HEK293 (cell line): ENCODE results near the gene MUC13.

ENCODE experiments used
- CTCF ChIA-PET: fragments of 350-600 bp; formaldehyde crosslinking; extraction: SDS; loops from one replicate; lab custom pipeline; 2021; ENCODE audit warnings: antibody characterized with exemption; lab: Yijun Ruan, JAX
- POLR2A ChIA-PET: fragments of 300-600 bp; formaldehyde crosslinking; extraction: SDS; loops from one replicate; lab custom pipeline; 2020; ENCODE audit warnings: antibody characterized with exemption, inconsistent platforms; lab: Yijun Ruan, JAX
- H3K27ac ChIP-seq: fragments of 200-500 bp; sonication (Bioruptor generic); 2 replicates; pipeline ENCODE4 v1.5.1; 2014; ENCODE audit warnings: low read depth, low read length, control low read depth, inconsistent platforms; ENCODE audit errors: extremely low read depth
- H3K36me3 ChIP-seq, 2 experiments: fragments of 200-500 bp in 1 of 2; sonication (Bioruptor generic) in 1 of 2; 1 replicate in 1 of 2; 2 replicates in 1 of 2; pipeline ENCODE4 v1.5.1; 2014 to 2017; ENCODE audit warnings: inconsistent platforms in 2 of 2, low read length in 2 of 2; ENCODE audit not compliant: control insufficient read depth in 2 of 2, insufficient read depth in 1 of 2
- H3K4me1 ChIP-seq: fragments of 200-500 bp; sonication (Bioruptor generic); 2 replicates; pipeline ENCODE4 v1.5.1; 2014; ENCODE audit warnings: mild to moderate bottlenecking, low read length, inconsistent platforms; ENCODE audit not compliant: control insufficient read depth, insufficient read depth
- H3K4me3 ChIP-seq: 2 replicates; pipeline ENCODE4 v1.5.1; 2011; ENCODE audit warnings: low read depth, mild to moderate bottlenecking, control low read depth, low read length, moderate library complexity
- H3K9me3 ChIP-seq: fragments of 200-500 bp; sonication (Bioruptor generic); 2 replicates; pipeline ENCODE4 v1.5.1; 2014; ENCODE audit warnings: low read depth, low read length, inconsistent platforms; ENCODE audit not compliant: control insufficient read depth, insufficient read depth
- BCL11A ChIP-seq: fragments of 450-650 bp; formaldehyde crosslinking; IDR thresholded peaks from 2 replicates; pipeline ENCODE4 v1.5.1; 2016; ENCODE audit warnings: low read depth, missing biosample characterization, missing genetic modification characterization
- KLF9 ChIP-seq: fragments of 450-650 bp; formaldehyde crosslinking; IDR thresholded peaks from 2 replicates; pipeline ENCODE4 v1.5.1; 2016; ENCODE audit warnings: missing biosample characterization, missing genetic modification characterization, low read depth
- PRDM1 ChIP-seq: fragments of 450-650 bp; formaldehyde crosslinking; IDR thresholded peaks from 2 replicates; pipeline ENCODE4; 2016; ENCODE audit warnings: missing biosample characterization, missing genetic modification characterization
- PRDM10 ChIP-seq: fragments of 450-650 bp; formaldehyde crosslinking; IDR thresholded peaks from 2 replicates; pipeline ENCODE4 v1.5.1; 2016; ENCODE audit warnings: missing biosample characterization, missing genetic modification characterization
- SCRT2 ChIP-seq: fragments of 450-650 bp; formaldehyde crosslinking; IDR thresholded peaks from 2 replicates; pipeline ENCODE4 v1.5.1; 2016; ENCODE audit warnings: missing biosample characterization, missing genetic modification characterization
- ZNF211 ChIP-seq: fragments of 450-650 bp; formaldehyde crosslinking; IDR thresholded peaks from 2 replicates; pipeline ENCODE4 v1.5.1; 2016; ENCODE audit warnings: low read depth, missing biosample characterization, missing genetic modification characterization
- ZNF433 ChIP-seq: fragments of 450-650 bp; formaldehyde crosslinking; IDR thresholded peaks from 2 replicates; pipeline ENCODE4 v1.5.1; 2016; ENCODE audit warnings: missing biosample characterization, missing genetic modification characterization, low read depth
- ZNF473 ChIP-seq: fragments of 450-650 bp; formaldehyde crosslinking; IDR thresholded peaks from 2 replicates; pipeline ENCODE4 v1.5.1; 2017; ENCODE audit warnings: missing biosample characterization, missing genetic modification characterization
- ZNF558 ChIP-seq: fragments of 450-650 bp; formaldehyde crosslinking; IDR thresholded peaks from 2 replicates; pipeline ENCODE4 v1.5.1; 2016; ENCODE audit warnings: missing biosample characterization, missing genetic modification characterization
- ZNF629 ChIP-seq: fragments of 450-650 bp; formaldehyde crosslinking; IDR thresholded peaks from 2 replicates; pipeline ENCODE4 v1.5.1; 2017; ENCODE audit warnings: missing biosample characterization, missing genetic modification characterization
- TF ChIP-seq, protein P1 (sequence below): fragments of 450-650 bp; formaldehyde crosslinking; IDR thresholded peaks from 2 replicates; pipeline ENCODE4 v1.5.1; 2016; ENCODE audit warnings: missing biosample characterization, missing genetic modification characterization, borderline replicate concordance
- TF ChIP-seq, protein P2 (sequence below): fragments of 450-650 bp; formaldehyde crosslinking; IDR thresholded peaks from 2 replicates; pipeline ENCODE4 v1.5.1; 2016; ENCODE audit warnings: missing biosample characterization, missing genetic modification characterization
- TF ChIP-seq, protein P3 (sequence below): fragments of 450-650 bp; formaldehyde crosslinking; IDR thresholded peaks from 2 replicates; pipeline ENCODE4 v1.5.1; 2017; ENCODE audit warnings: missing biosample characterization, missing genetic modification characterization

Gene MUC13

DNA sequence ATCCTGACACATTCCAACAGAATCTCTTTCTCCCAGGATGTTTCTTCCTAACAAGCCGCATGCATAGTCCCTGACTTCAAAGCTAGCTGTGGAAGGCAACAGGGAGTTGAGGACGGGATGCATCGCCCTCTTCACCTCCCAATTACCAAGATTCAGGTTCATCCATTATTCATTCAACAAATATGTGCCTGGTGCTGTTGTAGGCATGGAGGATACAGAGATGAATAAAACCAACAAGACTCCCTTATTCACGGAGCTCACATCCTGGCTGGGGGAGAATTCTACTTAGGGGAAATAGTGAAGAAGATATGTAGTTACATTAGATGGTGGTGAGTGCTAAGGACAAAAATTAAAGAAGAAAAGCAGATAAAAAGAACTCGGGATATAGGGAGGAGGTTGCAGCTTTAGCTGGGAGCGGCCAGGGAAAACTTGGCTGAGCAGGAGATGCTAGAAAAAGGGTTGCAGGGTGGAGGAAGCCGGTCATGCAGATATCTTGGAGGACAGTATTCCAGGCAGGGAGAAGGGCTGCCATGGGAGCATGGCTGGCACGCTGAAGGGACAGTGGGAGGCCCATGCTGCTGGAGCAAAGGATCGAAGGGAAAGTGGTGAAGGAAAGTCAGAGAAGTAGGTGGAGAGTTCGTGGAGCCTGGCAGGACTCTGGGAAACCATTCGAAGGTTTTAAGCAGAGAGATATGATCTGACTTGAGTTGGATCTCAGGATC, 52.4 kb downstream of the MUC13 start:
- H3K9me3 ChIP-seq = no peaks in the 10 kb centered on the region
- no peak for TF ChIP-seq SCRT2
- no peak for TF ChIP-seq ZNF433
- TF ChIP-seq, protein P1, sequence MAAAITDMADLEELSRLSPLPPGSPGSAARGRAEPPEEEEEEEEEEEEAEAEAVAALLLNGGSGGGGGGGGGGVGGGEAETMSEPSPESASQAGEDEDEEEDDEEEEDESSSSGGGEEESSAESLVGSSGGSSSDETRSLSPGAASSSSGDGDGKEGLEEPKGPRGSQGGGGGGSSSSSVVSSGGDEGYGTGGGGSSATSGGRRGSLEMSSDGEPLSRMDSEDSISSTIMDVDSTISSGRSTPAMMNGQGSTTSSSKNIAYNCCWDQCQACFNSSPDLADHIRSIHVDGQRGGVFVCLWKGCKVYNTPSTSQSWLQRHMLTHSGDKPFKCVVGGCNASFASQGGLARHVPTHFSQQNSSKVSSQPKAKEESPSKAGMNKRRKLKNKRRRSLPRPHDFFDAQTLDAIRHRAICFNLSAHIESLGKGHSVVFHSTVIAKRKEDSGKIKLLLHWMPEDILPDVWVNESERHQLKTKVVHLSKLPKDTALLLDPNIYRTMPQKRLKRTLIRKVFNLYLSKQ (tag by site-specific recombination) = no peak
- peak; percentile 72 for TF ChIP-seq PRDM1 (tag by site-specific recombination)
- TF ChIP-seq ZNF211 = no peak
- TF ChIP-seq, protein P2, sequence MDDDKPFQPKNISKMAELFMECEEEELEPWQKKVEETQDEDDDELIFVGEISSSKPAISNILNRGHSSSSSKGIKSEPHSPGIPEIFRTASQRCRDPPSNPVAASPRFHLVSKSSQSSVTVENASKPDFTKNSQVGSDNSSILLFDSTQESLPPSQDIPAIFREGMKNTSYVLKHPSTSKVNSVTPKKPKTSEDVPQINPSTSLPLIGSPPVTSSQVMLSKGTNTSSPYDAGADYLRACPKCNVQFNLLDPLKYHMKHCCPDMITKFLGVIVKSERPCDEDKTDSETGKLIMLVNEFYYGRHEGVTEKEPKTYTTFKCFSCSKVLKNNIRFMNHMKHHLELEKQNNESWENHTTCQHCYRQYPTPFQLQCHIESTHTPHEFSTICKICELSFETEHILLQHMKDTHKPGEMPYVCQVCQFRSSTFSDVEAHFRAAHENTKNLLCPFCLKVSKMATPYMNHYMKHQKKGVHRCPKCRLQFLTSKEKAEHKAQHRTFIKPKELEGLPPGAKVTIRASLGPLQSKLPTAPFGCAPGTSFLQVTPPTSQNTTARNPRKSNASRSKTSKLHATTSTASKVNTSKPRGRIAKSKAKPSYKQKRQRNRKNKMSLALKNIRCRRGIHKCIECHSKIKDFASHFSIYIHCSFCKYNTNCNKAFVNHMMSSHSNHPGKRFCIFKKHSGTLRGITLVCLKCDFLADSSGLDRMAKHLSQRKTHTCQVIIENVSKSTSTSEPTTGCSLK (tag by site-specific recombination) = no peak
- no peaks in the 10 kb centered on the region for H3K36me3 ChIP-seq
- H3K4me3 ChIP-seq = no peak overlapping the region
- CTCF ChIA-PET = interaction anchor here (0.5 to 1.0 kb wide), 2 partner anchors 47 to 253 kb away, joined by 3 read pairs; no protein-coding TSS in a partner anchor
- POLR2A ChIA-PET = no interaction called here
- H3K4me1 ChIP-seq = no peaks in the 10 kb centered on the region
- no peak overlapping the region for H3K27ac ChIP-seq

GRCh38 chr3:124879337-124879680, 55.2 kb downstream of the MUC13 start:
- H3K36me3 ChIP-seq = no peaks in the 10 kb centered on the region
- H3K9me3 ChIP-seq = no peaks in the 10 kb centered on the region
- no peak overlapping the region for H3K27ac ChIP-seq
- TF ChIP-seq, protein P3, sequence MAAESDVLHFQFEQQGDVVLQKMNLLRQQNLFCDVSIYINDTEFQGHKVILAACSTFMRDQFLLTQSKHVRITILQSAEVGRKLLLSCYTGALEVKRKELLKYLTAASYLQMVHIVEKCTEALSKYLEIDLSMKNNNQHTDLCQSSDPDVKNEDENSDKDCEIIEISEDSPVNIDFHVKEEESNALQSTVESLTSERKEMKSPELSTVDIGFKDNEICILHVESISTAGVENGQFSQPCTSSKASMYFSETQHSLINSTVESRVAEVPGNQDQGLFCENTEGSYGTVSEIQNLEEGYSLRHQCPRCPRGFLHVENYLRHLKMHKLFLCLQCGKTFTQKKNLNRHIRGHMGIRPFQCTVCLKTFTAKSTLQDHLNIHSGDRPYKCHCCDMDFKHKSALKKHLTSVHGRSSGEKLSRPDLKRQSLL = no peak
- ChIA-PET CTCF (no interaction called here), POLR2A (no interaction called here)
- no peaks in the 10 kb centered on the region for H3K4me1 ChIP-seq
- no peak overlapping the region for H3K4me3 ChIP-seq

DNA sequence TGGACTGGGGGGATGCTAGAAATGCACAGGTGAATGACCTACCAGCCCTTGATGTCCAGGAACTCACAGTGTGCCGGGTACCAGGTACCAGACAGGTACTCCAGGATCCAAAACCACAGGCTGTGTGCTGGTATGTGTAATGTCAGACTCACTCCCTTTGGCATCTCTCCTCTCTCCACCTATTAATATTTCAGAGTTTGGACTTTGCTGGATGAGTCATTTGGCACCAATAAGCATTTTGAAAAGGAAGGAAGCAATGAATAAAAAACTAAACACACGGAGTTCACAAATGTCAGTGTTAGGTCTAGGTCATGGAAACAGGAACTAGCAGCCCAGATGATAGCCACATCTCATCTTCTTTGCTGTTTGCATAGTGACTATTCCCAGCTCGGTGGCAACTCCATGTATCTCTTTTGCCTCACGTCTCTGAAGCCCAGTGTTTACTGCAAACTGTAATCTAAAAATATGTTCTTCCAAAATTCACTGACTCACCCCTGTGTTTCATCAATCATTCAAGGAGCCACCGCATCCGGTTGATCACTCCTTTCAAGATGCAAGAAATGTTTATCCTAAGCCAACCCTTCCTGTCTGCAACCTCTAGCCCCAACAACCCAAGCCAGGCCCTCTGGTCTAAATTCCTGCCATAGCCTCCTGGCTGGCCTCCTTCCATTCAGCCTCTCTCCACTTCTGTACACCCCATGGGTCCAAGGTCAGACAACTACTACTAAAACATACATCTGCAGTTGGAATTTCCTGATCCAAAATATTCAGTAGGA, 55.8 kb downstream of the MUC13 start:
- H3K4me1 ChIP-seq = no peaks in the 10 kb centered on the region
- CTCF ChIA-PET = no interaction called here
- POLR2A ChIA-PET = no interaction called here

More for the DNA sequence above, 55.8 kb downstream of the MUC13 start:
- TF ChIP-seq PRDM10 (tag by site-specific recombination) = 0 out of 2 replicates have a peak, but pooled peaks have one; percentile 20
- no peak for TF ChIP-seq ZNF473 (tag by site-specific recombination)
- TF ChIP-seq BCL11A = no peak
- TF ChIP-seq ZNF558 (tag by site-specific recombination) = no peak
- no peak for TF ChIP-seq KLF9 (tag by site-specific recombination)
- TF ChIP-seq ZNF629 (tag by site-specific recombination) = 0 out of 2 replicates have a peak, but pooled peaks have one; percentile 14
- Histone ChIP-seq H3K27ac (no peak overlapping the region), H3K4me3 (no peak overlapping the region), H3K36me3 (no peaks in the 10 kb centered on the region), H3K9me3 (no peaks in the 10 kb centered on the region)
